Measurements from ENCODE around the gene NUDT14.

- TF ChIP-seq CTCF (IDR thresholded peaks at IDR 0.05), result no peak
- no peak for TF ChIP-seq POLR2A (IDR thresholded peaks at IDR 0.05)
- no peak for TF ChIP-seq EP300 (IDR thresholded peaks at IDR 0.05)
Measured at GRCh38 chr14:105210266-105211025, 29.3 kb upstream of the NUDT14 start.
